ENCODE measurements around the gene SAP30.

SAP30 gene

DNA sequence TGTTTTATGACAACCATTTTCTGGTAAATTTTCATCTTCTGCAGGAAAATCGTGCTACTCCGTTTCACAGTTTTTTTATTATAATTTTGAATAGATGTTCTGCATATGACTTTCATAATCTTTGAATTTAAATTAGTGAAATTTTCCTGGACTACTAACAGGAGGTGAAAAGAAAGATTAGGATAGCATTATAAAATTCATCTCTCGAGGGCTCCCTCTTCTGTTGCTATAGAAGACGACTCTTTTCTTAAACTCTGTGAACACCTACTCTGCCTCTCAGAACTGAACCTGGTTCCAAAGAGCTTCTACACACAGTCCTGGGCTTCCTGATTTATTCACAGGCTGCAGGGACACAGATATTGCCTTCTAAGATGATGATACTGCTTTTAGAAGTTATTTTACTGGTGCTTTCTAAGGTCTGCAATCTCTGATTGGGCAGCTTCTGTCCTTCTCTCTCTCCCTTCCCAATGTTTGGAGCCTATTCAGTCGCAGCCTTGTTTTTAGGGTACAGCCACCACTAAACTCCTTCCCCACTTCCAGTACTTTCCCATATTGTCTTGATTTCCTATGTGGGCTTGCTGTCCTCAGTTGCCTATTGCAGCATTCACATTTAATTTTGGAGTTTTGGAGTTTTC, 10.1 kb upstream of the SAP30 start:
- Histone ChIP-seq H3K9ac (no peak overlapping the region), H4K20me1 (no peaks in the 10 kb centered on the region), H3K36me3 (peaks cover 0 to 5% (median 0%) of the 10 kb centered on the region in 11 experiments; a peak in 3 of 22 replicates), H3K4me2 (no peak overlapping the region), H3K9me3 (replicated peaks in 1 of 11) (peaks cover 0 to 9% (median 0%) of the 10 kb centered on the region in 11 experiments; a peak in 4 of 22 replicates), H3K4me3 (no peak overlapping the region), H3K27me3 (no peaks in the 10 kb centered on the region), H3K4me1 (peaks cover 0 to 4% (median 4%) of the 10 kb centered on the region in 10 experiments; a peak in 13 of 20 replicates), H3K27ac (no peak overlapping the region)
- TF ChIP-seq Cebpa-rat (IDR thresholded peaks at IDR 0.05), result no peak

DNA sequence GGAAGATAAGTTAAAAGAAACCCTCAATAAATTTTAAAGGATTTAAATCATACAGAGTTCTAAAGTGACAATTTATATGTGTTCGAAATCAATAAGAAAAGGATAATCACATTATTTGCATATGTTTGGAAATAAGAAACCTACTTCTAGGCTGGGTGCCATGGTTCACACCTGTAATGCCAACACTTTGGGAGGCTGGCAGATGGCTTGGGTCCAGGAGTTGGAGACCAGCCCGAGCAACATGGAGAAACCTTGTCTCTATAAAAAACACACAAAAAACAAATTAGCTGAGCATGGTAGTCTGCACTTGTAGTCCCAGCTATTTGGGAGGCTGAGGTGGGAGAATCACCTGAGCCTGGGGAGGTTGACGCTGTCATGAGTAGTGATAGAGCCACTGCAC, 8.1 kb upstream of the SAP30 start:
- peaks cover 0 to 5% (median 0%) of the 10 kb centered on the region in 11 experiments; a peak in 3 of 22 replicates for H3K36me3 ChIP-seq
- peaks cover 0 to 9% (median 0%) of the 10 kb centered on the region in 11 experiments; a peak in 4 of 22 replicates for H3K9me3 ChIP-seq (replicated peaks in 1 of 11)
- TF ChIP-seq Cebpa-rat (IDR thresholded peaks at IDR 0.05), result no peak
- no peak overlapping the region for H3K9ac ChIP-seq
- H3K27ac ChIP-seq, result no peak overlapping the region
- H3K4me2 ChIP-seq, result no peak overlapping the region
- no peaks in the 10 kb centered on the region for H4K20me1 ChIP-seq
- H3K27me3 ChIP-seq, result no peaks in the 10 kb centered on the region
- no peak overlapping the region for H3K4me3 ChIP-seq
- H3K4me1 ChIP-seq, result peaks cover 12 to 24% (median 19%) of the 10 kb centered on the region in 10 experiments; a peak in 17 of 20 replicates

DNA sequence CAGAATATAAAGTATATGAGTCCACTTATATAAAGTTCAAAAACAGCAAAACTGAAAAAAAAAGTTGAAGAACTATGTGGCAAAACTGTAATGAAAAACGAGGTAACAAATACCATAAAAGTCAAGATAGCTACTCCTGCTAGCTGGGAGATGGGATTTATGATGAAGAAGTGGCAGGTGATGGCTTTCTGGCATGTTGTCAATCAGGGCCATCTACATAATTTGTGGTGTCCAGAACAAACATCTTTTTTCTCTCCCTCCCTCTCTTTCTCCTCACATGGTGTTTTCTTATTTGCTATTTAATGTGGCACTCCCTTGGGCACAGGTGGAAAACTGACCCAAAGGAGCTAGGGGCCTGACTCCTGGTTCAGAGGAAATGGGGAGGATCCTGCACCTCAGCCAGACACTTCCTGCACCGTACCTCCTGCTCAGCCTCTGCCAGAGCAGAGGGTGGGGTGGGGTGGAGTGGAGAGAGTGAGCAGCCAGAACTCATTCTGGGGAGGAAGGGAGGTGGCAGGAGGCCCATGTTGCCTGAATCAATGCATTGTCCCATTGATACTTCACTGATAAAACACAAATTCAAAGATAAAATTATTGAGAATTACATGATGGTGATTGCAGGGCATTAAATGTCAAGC, 5.3 kb upstream of the SAP30 start:
- Histone ChIP-seq H3K9me3 (replicated peaks in 1 of 11) (no peaks in the 10 kb centered on the region), H3K4me3 (no peak overlapping the region), H3K4me1 (peaks cover 26 to 38% (median 34%) of the 10 kb centered on the region in 10 experiments; a peak in 19 of 20 replicates), H3K9ac (no peak overlapping the region), H3K27ac (no peak overlapping the region), H4K20me1 (no peaks in the 10 kb centered on the region), H3K36me3 (peaks cover 0 to 4% (median 0%) of the 10 kb centered on the region in 11 experiments; a peak in 1 of 22 replicates), H3K4me2 (peak overlapping the region in 10 of 11 experiments; percentile 1 to 53 (median 28); a peak in 13 of 22 replicates), H3K27me3 (no peaks in the 10 kb centered on the region)
- no peak for TF ChIP-seq Cebpa-rat (IDR thresholded peaks at IDR 0.05)

DNA sequence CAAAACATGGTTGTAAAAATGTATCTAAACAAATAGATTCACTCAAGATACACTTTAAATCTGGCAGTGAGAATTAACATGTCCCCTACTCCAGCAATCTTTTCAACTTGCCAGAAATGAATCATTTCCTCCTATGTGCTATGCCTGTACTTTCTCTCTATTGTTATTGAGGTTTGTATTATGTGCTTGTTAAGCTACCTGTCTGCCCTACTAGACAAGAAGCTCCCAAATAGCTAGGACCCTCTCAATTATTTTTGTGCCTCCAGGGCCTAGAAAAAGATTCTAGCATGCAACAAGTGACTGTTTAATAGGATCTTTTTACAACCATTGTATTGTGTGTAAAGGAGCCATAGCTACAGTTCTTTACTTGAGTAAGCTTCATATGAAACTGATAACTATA, 3.5 kb upstream of the SAP30 start:
- Histone ChIP-seq H3K9me3 (replicated peaks in 1 of 11) (no peaks in the 10 kb centered on the region), H3K36me3 (peaks cover 0 to 4% (median 0%) of the 10 kb centered on the region in 11 experiments; a peak in 1 of 22 replicates), H4K20me1 (peaks cover 0 to 15% (median 0%) of the 10 kb centered on the region in 11 experiments; a peak in 9 of 22 replicates), H3K4me1 (peaks cover 26 to 38% (median 34%) of the 10 kb centered on the region in 10 experiments; a peak in 19 of 20 replicates), H3K27me3 (no peaks in the 10 kb centered on the region), H3K4me2 (peak overlapping the region; percentile 43 to 89 (median 82); a peak in 16 of 22 replicates), H3K27ac (no peak overlapping the region; a peak in 1 of 22 replicates), H3K4me3 (no peak overlapping the region), H3K9ac (peak overlapping the region in 1 of 11 experiments; percentile 27; a peak in 2 of 22 replicates)
- TF ChIP-seq Cebpa-rat (IDR thresholded peaks at IDR 0.05), result no peak

DNA sequence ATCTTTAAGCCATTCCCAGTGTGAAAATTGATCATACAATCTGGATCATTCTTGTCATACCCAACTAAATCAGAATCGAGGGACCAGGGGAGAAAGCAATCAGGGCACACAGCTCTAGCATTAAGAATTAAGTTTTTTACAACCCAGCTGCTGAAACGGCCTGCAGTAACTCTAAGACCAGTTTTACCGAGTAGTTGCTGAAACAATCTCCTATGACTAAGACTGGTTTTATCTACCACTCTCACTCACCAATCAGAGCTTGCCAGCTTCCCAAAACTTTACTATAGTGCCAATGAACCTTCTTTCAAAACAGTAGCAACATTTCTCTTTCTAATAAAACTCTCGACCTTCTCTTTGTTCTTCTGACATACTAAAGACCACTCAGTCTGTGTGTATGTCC, 2.8 kb upstream of the SAP30 start:
- Histone ChIP-seq H3K9me3 (replicated peaks in 1 of 11) (no peaks in the 10 kb centered on the region), H3K9ac (peak overlapping the region in 1 of 11 experiments; percentile 45; a peak in 1 of 22 replicates), H3K27ac (no peak overlapping the region; a peak in 1 of 22 replicates), H3K36me3 (peaks cover 0 to 4% (median 0%) of the 10 kb centered on the region in 11 experiments; a peak in 1 of 22 replicates), H3K4me2 (peak overlapping the region; percentile 39 to 89 (median 83); a peak in 20 of 22 replicates), H4K20me1 (peaks cover 0 to 21% (median 7%) of the 10 kb centered on the region in 11 experiments; a peak in 13 of 22 replicates), H3K4me3 (no peak overlapping the region; a peak in 1 of 20 replicates), H3K27me3 (no peaks in the 10 kb centered on the region), H3K4me1 (peaks cover 27 to 42% (median 37%) of the 10 kb centered on the region in 10 experiments)
- TF ChIP-seq Cebpa-rat (IDR thresholded peaks at IDR 0.05), result no peak

DNA sequence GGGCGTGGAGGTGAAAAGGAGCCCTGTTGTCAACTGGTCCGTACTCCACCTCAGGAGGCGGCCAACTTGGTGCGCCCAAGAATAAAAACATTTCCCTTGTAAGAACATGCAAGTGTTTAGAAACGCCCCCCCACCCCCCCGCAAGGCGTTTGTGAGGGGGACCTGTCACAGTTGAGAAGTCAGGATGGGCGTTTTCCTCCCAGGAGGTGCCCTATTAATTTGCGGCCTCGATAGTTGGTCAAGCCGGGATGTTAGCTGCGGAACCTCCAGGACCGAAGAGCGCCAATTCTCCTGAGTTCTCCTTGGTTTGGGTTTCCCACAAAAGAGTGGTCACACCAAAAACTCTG, 651 bp upstream of the SAP30 start:
- no peaks in the 10 kb centered on the region for H3K9me3 ChIP-seq (replicated peaks in 1 of 11)
- peaks cover 0 to 18% (median 7%) of the 10 kb centered on the region in 11 experiments; a peak in 12 of 22 replicates for H3K36me3 ChIP-seq
- peaks cover 0 to 36% (median 13%) of the 10 kb centered on the region in 11 experiments; a peak in 14 of 22 replicates for H4K20me1 ChIP-seq
- H3K27me3 ChIP-seq, result no peaks in the 10 kb centered on the region
- peak overlapping the region; percentile 79 to 99 (median 96) for H3K4me3 ChIP-seq
- peak overlapping the region; percentile 68 to 89 (median 85) for H3K4me2 ChIP-seq
- no peak for TF ChIP-seq Cebpa-rat (IDR thresholded peaks at IDR 0.05)
- peak overlapping the region; percentile 82 to 93 (median 89) for H3K27ac ChIP-seq
- H3K9ac ChIP-seq, result peak overlapping the region; percentile 86 to 96 (median 91)
- H3K4me1 ChIP-seq, result peaks cover 32 to 62% (median 53%) of the 10 kb centered on the region in 10 experiments

DNA sequence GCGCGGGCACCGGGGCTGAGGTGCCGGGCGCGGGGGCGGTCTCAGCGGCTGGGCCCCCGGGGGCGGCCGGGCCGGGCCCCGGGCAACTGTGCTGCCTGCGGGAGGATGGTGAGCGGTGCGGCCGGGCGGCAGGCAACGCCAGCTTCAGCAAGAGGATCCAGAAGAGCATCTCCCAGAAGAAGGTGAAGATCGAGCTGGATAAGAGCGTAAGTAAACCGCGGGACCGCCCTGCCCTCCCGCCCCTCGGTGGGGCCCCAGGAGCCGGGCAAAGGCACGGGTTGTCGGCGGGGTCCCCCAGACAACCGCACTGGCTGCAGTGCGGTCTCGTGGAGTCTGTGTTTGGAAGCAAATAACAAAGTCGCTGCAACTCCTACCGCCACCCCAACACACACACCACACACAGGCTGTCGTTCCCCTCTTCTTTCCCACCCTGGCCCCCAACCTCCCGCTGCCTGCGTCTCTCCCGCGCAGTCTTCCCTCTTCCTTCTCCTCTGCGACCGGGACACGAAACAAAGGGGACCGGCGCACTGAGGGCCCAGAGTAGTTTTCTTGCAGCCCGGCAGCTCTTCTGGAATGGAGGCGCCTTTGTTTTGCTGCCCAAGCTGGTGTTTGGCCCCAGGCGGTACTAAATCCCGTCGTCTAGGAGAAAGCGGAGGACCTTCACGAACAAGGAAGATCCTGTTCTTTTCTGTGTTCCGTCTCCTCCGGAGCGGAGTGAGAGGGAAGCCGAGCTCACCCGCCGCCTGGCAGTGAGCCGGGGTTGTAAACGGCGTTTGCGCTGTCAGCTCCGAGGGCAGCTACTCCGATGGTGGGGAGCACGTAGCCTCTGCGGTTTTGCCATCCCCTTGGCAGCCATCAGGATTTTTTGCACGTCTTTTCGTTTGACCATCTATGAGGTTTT, 788 bp downstream of the SAP30 start:
- Histone ChIP-seq H3K27ac (peak overlapping the region; percentile 46 to 93 (median 89); a peak in 21 of 22 replicates), H3K9ac (peak overlapping the region; percentile 81 to 96 (median 92)), H3K36me3 (peaks cover 10 to 32% (median 19%) of the 10 kb centered on the region in 11 experiments; a peak in 18 of 22 replicates), H3K4me2 (peak overlapping the region; percentile 70 to 91 (median 85)), H3K4me1 (peaks cover 24 to 59% (median 48%) of the 10 kb centered on the region in 10 experiments), H4K20me1 (peaks cover 0 to 40% (median 13%) of the 10 kb centered on the region in 11 experiments; a peak in 15 of 22 replicates), H3K4me3 (peak overlapping the region; percentile 79 to 99 (median 96)), H3K9me3 (replicated peaks in 1 of 11) (no peaks in the 10 kb centered on the region), H3K27me3 (no peaks in the 10 kb centered on the region)
- no peak for TF ChIP-seq Cebpa-rat (IDR thresholded peaks at IDR 0.05)

DNA sequence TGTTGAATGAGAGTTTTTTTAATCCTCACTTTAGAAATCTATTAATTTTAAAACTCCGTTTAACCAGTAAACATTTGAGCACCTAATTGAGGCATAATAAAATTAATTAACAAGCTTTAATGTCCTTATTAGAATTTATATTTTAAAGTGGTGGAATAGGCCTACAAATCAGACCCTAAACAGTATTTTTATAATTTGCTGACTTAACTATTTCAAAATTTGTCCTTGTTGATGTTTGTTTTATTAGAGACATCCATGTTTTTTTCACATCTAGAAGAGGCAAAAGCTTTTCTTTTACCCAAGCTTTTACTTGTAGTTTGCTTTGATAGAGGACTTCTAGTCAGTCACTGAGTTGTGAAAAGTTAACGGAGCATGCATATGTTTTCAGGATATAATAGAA, 3.8 kb downstream of the SAP30 start:
- H3K27ac ChIP-seq, result peak overlapping the region in 2 of 11 experiments; percentile 5 to 9; a peak in 1 of 22 replicates
- peaks cover 0 to 40% (median 13%) of the 10 kb centered on the region in 11 experiments; a peak in 15 of 22 replicates for H4K20me1 ChIP-seq
- peaks cover 16 to 61% (median 39%) of the 10 kb centered on the region in 11 experiments; a peak in 21 of 22 replicates for H3K36me3 ChIP-seq
- H3K27me3 ChIP-seq, result no peaks in the 10 kb centered on the region
- H3K4me3 ChIP-seq, result peak overlapping the region in 3 of 10 experiments; percentile 2 to 26 (median 18); a peak in 2 of 20 replicates
- TF ChIP-seq Cebpa-rat (IDR thresholded peaks at IDR 0.05), result no peak
- no peak overlapping the region; a peak in 1 of 22 replicates for H3K9ac ChIP-seq
- H3K4me2 ChIP-seq, result peak overlapping the region; percentile 46 to 90 (median 78); a peak in 21 of 22 replicates
- peaks cover 5 to 34% (median 21%) of the 10 kb centered on the region in 10 experiments for H3K4me1 ChIP-seq
- no peaks in the 10 kb centered on the region for H3K9me3 ChIP-seq (replicated peaks in 1 of 11)
